NCI-H460 (cell line): ENCODE data around the gene GNG7. TPM values are rescaled to one million over a fixed set of nuclear protein-coding genes. Genes with fewer than 3 reads are reported as not detected.

Experiments used
- DNase-seq: peaks from one replicate; pipeline ENCODE4 v3.0.0-alpha.2; 2016; ENCODE audit warnings: low read depth; ENCODE audit errors: extremely low read depth
- polyA plus RNA-seq: library from polyadenylated mRNA; depleted of rRNA; stranded (reverse); fragments of >200 nt; gene quantifications from 2 replicates; pipeline ENCODE4 v1.2.3, GENCODE V29; 2014; cell fraction: nucleus; rRNA removed
- total RNA-seq: library from RNA; depleted of rRNA; stranded (reverse); fragments of >200 nt; shearing (Covaris generic); gene quantifications from 2 replicates; pipeline ENCODE4 v1.2.3, GENCODE V29; 2014; rRNA removed

The GNG7 gene
- total RNA-seq, result 0.40 TPM in 1 of 2 replicates, not detected in the other
- not detected in 2 replicates for polyA plus RNA-seq

DNA sequence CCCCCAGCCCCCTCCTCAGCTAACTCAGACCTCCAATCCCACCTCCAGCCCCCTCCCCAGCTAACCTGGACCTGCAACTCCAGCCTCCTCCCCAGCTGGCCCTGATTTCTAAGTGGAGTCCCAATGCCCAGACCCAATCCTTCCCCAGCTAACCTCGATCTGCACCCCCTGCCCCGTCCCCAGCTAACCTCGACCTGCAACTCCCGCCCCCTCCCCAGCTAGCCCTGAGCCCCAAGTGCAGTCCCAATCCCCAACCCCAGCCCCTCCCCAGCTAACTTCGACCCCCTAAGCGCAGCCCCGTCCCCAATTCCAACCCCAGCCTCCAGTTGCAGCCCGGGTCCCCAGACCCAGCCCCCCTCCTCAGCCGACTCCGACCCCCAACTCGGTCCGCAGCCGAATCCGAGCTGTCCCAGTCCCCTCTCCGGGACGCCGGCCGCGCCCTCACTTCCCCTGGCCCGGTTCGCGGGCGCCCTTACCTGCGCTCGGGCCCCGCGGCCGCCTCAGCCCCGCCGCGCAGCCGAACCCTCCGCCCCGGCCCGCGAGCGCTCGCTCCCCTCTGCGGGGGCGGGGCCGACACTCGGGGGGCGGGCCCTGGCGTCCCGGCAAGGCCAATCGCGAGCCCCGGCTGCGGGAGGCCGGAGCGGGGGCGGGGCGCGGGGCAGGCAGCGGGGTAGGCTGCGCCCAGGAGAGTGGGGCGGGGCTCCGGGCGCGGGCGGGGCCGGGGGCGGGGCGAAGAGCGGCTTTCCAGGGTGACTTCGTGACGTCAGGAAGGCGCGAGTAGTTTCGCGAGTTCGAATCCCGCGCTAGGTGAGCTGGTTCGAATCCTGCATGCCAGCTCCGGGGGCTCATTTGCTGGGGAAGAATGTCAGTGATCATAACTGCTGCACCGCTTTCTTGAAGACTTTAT is at the start of gene GNG7:
GNG7 (minus strand) TSS at position 525 of the 907 bp plus-strand sequence. CDS start 182,006 bp downstream, outside the sequence.
- DNase-seq, result peak; percentile 84

GRCh38 chr19:2751438-2751830 is 48.9 kb upstream of the GNG7 start:
- DNase-seq, result no peak

DNA sequence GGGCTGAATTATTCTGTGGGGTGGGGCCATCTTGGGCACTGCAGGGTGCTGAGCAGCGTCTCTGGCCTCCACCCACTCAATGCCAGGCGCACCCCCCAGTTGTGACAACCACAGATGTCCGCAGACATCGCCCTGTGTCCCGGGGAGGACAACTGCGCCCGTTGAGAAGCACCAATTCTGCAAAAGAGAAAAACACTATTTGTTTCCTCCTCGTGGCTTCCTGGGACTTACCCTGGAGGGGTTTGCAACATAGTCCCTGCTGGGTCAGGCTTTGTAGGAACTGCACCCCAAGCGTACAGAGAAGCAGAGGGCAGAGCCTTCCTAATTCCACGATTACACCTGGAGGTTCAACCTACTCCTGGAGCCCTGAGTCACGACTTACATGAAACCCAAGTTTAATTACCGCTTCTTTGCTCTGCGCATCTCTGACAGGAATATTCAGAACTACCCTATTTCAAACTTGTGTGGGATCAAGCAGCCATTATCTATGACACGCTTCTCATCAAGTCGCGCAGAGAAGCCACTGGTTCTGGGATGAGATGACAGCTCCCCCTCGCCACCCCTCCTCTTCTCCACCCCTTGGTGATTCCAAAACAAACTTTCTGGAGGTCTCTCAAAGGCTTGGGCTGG is 48.4 kb upstream of the GNG7 start:
- DNase-seq, result no peak

DNA sequence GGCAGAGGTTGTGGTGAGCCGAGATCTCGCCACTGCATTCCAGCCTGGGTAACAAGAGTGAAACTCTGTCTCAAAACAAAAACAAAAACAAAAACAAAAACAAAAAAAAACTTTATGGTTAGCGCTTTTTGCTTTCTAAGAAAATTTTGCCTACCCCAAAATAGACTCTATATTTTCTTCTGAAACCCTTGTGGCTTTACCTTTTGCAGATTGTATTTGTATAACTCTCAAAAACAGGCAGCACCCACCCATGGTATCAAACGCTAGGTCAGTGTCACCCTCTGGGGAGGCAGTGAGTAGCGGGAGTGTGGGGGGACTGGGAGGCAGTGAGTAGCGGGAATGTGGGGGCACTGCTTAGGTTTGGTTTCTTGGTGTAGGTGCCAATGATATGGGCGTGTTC is 44.9 kb upstream of the GNG7 start:
- no peak for DNase-seq

GRCh38 chr19:2744113-2744512 is 41.6 kb upstream of the GNG7 start:
- DNase-seq, result no peak

DNA sequence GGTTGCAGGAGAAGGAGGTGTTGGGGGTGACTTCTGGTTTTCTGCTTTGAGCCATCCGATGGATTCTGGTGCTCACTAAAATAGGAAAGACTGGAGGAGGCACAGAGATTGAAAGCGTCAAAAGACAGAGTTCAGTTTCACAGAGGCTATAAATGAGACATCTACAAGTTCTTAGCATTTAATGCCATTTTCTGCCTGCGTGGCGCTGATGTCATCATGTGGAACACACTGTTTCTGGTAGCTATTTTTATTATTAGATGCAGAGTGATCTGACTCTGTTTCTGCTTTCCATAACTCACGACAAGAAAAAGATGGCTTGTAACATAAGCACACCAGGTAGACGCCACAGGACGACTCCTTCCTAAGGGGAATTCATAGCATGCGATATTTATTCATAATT is 40.6 kb upstream of the GNG7 start:
- DNase-seq, result no peak

GRCh38 chr19:2740314-2740656 is 37.8 kb upstream of the GNG7 start:
- DNase-seq, result no peak

DNA sequence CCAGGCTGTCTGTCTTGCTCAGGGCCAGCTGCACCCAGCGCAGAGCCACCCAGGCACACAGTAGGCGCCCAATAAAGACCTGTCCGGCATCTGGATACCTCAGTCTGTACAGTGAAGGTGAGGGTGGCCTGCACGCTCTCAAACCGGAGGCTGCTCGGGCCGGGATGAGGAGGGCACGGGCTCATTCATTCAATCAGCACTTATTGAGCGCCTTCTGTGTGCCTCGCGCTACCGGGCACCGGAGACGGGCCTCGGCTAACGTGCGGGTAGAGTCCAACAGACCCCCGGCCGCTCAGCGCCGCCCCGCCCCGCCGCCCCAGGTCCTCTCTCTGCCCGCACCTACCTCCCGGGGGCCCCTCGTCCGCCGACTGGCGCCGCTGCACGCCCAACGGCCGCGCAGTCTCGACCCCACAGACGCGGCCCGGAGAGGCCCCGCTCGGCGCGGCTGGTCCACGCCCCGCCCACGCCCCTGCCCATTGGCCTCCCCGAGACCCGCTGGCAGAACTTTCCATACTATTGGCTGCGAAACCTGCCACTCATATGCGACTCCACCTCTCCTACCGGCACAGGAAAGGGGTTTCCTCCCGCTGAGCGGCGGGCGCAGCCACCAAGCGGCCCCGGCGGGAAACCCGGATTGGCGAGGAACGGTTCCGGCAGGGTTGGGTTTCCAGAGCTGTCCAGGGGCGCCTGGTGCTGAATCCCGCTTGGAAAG is 37.3 kb upstream of the GNG7 start, which contains the start of gene SLC39A3:
SLC39A3 (minus strand) TSS at position 416 of the 712 bp plus-strand sequence. CDS start 2,760 bp downstream, outside the sequence.
- DNase-seq, result peak; percentile 97

DNA sequence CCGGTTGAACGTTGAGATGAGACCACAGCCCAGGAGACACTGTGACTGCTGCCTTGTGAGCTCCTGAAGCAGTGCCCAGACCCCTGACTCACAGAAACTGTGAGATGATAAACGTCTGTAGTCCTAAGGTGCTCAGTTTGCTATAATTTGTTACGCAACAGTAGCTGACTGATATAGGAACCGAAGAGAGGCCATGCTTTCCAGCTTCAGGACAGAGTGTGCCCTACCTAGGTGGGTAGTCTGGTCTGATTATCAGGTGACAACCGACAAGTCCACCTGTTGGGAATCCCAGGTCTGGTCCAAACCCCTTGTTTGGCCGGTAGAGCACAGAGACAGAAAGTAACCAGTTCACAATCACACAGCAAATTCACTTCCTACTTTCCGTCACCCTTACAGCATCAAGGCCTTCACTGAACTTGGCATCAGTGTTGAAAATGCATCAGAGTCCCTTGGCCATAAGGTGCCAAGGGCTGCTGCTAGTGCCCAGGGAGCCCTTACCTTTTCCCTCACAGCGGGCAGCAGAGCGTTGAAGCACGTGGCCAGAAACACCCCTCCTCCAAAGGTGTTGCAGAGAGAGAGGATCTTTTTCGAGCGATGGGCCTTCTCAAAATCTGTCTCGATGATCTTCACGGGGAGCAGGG is 34.2 kb upstream of the GNG7 start:
- no peak for DNase-seq

DNA sequence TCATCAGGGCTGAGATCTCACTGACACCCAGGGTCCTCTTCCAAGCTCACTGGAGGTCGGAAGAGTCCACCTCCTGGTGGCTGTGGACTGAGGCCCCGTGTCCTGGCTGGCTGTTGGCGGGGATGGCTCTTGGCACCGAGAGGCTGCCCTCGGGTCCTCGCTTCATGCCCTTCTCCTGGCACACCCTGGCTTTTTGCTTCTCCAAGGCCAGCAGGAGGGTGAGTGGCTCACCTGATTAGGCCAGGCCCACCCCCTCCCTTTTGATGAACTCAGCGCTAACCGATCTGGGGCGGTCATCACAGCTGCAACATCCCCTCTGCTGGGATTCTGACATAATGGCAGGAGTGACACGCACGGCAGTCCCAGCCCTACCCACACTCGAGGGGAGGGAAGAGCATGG is 32.9 kb upstream of the GNG7 start:
- DNase-seq, result no peak

DNA sequence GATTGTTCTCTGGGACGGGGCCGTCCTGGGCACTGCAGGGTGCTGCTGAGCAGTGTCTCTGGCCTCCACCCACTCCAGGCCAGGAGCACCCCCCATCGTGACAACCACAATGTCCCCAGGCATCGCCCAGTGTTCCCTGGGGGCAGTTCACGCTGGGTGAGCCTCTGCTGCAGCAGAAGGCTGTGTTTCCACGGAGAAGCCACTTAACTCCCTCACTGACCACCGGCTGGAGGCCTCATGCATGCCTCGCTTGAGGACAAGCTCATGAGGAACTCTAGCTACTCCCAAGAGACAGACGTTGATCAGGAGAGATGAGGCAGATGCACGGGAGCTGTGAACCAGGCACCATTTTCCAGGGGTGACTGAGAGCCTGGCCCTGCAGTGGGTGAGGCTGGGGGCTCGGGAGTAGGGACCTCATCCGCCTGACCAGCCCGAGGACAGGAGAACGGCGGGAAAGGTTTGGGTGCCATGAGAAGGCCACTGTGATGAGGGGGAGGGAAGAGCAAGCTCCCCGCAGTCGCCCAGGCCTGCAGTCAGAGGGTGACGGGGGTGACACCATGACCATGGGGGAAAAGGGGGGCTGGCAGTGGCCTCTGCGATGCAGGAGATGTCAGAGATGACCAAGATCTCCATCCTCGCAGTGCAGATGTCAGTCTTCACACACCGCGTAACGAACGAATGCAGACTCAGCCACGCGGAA is 32.2 kb upstream of the GNG7 start:
- no peak for DNase-seq

DNA sequence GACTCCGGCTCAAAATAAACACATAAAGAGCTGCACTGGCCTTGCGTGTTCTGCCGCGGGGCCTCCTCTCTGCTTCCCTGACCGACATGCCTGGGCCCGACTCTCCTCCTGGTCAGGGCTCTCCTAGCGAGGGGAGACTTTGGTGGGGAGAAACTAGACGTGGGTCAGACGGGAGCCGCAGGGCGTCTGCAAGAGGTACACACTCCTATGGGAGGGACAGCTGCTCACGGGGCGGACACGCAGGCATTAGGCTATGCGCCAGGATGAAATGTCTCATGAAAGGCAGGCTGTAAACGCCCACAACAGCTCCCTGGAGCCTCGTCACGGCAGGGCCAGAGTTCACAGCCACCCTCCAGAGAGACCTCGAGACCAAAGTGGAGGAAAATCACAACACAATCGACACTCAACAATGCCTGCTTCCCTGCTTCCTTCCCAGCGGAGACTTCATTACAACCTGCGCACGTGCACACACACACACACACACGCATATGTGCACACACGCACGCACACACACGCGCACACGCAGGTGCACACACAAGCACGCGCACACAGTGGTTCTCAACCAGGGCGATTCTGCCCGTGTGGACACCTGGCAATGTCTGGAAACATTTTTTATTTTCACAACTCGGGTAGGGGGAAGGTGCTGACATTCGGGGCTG is 31.6 kb upstream of the GNG7 start:
- DNase-seq, result no peak

GRCh38 chr19:2732883-2733282 is 30.4 kb upstream of the GNG7 start:
- DNase-seq, result no peak

GRCh38 chr19:2732157-2732725 is 29.7 kb upstream of the GNG7 start:
- DNase-seq, result no peak

DNA sequence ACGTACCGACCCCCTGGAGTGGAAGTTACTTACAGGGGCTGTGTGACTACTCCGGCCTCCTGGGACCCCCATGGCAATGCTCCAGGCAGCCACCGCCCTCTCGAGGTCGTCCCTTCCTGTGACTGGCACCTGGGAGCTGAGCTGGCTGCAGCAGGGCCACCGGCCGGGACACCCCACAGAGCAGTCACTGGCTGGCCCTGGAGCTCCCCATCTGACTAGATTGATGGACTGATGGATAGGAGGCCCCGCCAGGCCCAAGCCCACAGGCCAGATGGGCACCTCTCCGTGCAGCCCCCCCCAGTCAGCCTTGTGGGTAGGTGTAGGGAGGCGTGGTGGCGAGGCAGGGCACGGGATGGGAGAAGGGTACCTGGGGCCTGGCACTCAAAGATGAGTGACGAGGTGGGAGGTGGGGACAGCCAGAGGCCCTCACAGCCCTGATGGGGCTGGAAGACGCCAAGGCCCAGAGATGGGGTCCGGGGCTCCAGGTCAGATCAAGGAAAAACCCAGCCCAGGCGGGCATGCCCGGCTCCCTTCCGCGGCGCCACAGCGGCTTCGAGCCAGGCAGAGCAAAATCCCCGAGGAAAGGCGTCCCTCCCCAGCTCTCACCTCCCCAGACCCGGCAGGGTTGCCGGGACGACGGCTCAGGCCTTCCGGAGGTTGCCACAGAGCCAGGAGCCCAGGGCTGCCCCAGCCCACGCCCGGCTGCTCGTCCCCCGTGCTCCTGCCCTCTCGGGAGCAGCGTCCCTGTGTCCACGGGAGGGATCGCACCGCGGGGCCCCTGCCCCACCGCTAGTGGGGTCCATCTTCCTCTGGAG is 28.9 kb upstream of the GNG7 start:
- no peak for DNase-seq

GRCh38 chr19:2729943-2730818 is 27.7 kb upstream of the GNG7 start:
- no peak for DNase-seq

DNA sequence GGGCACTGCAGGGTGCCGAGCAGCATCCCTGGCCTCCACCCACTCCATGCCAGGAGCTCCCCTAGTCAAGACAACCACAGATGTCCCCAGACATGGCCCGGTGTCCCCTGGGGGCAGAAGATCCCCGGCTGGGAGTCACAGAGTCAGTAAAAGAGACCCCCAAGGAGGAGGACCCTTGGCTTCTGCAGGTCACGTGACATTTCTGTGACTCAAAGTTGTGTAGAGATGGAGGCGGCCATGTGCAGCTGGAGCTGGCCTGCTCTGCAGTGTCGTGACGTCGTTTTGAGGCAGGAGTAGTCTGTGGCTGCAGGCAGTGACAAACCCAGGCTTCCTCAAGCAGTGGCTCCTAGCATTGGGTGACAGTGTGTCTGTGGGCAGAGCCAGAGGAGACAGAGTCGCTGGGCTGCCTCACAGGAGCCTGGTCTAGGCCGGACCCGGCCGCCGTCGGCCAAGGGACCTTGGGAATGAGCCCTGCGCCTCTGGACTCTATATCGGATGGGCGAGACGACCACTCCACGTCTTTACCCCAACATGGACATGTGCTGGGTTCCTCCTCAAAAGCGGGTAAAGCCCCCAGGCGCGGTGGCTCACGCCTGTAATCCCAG is 26.4 kb upstream of the GNG7 start:
- no peak for DNase-seq
